ENCODE measurements around the gene IKBKE.

The IKBKE gene

DNA sequence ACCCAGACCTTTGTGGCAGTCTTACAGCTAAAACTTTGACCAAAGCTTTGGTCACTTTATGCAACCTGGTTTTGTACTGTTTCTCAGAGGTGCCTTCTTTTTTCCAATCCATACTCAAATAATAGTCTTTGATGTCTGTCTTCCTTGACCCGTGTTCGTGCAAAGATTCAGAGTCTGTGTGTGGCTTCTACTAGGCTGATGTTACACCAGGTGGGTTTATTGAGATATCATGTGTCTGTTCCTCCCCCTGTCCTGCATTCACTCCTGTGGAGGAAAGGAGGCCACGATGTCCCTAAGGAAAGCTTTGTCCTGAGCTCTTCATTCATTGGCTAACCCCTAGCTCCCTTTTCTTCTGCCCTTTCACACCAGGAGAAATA, 15.0 kb upstream of the IKBKE start:
- no peak for DNase-seq

DNA sequence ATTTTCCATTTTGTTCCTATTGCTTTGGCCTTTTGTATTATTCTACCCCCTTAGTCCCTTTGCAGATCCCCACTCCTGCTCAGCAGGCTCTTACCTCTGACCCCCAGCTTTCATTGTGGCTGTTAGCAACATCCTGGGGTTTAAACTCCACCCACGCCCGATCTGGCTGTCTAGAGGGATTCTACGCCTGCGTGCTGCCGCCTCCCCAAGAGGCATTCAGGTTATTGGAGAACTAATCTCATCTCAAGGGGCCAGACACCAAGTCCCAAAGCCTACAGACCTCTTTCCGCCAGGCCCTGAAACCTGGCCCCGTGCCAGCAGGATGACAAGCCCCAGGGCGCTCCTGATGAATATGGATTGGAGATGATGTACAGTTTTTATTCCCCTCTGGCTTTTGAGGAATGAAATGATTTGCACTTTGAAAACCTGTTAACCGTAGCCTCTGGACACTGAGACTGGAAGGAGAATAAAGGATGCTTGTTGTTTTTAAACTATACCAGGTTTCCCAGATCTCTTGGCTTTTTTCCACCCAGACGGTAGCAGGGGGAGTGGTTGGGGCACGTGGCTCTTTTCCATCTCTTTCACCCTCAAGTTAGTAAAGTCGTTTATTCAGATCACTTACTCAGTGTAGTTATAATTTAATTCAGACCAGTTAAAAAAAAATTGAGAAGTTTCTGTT, 14.5 kb upstream of the IKBKE start:
- DNase-seq = peak; percentile 23

GRCh38 chr1:206456577-206457370, 13.5 kb upstream of the IKBKE start:
- DNase-seq = peak; percentile 25

DNA sequence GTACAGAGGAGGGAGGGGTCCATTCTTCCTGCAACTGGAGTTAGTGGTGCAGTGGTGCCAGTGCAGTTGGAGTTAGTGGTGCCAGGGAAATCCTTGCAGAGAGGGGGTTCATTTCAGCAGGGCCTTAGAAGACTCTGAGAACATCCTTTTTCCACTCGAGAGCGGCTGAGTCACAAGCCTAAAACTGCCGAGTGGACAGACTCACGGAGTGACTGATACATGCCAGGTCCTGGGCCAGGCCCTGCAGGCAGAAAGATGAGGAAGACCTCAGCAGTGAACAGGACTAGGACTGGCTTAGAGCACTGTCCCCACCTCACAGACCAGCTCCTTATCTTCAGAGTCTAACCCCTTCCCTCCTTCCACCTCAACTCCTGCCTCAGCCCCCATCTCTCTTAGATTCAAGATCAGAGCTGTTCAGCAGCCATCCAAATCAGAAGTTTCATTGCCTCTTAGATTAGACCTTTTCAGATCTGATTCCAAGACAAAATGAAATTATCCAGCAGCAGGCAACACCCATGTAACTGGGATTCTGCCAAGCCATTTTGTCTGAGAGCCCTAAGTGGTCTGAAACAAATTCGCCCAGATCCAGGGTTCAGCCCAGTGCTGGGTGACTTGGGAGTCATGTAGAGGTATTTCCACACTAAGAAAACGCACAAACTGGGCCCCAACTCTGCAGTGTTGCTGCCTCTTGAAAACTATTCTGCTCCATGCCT, 12.7 kb upstream of the IKBKE start:
- no peak for DNase-seq

DNA sequence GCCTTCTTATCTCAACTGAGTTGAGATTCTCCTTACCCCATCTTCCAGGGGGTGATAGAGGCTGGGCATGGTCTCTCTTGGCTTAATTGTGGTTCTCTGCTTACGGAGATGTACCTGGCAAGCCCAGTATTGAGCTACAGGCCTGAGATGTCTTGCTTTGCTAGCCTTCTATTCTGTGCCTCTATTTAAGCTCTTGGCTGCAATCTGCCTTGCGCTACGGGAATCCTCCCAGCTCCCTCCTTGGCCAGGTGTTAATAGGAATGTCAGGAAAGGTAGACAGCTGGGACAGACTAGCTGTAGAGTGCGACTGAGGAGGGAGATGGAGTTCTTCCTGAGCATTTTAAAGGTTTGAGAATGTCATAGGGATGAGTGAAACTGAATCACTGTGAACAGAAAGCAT, 10.6 kb upstream of the IKBKE start:
- DNase-seq = no peak

- DNase-seq = no peak
These were observed 9.3 kb upstream of the IKBKE start for GRCh38 chr1:206460836-206461426.

DNA sequence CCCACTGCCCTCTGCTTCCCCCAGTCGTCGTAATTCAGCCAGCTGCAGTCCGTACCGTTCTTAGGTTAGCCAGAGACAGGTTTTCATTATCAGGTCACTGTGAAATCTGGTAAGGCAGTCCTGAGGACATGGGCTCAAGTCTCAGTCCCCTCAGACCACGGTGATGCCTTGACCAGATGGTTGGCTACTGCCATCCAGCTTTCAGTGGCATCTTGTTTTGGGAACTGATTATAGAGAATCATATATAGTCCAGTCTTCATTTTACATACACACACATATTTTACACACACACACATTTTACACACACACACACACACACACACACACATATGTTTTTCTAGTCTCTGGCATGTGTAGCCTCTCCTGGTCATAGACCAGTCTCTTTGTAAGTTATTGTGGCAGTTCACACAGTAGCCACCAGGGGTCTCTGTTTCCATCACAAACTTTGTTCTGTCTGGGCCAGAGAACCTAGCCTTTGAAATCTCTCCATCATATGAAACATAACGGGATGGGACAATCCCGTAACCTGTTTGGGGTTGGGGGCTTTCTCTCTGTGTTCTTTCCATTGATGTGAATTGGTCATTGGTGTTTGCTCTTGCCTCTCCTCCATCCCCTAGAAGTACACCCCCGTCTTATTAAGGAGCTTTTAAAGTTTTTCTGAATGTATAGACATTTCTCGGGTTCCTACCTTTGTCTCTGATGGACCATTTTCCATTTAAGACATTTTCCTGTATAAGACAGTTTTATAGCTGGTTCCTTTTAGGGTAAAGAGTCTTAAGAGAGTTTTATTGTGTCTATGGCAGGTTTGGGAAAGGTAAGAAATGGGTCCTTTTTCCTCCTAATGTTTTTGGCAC, 8.4 kb upstream of the IKBKE start:
- DNase-seq = peak; percentile 71

- no peak for DNase-seq
These were observed 7.1 kb upstream of the IKBKE start for GRCh38 chr1:206463137-206463536.

- no peak for DNase-seq
These were observed 6.4 kb upstream of the IKBKE start for GRCh38 chr1:206463911-206464310.

- DNase-seq = peak; percentile 74
These were observed 5.8 kb upstream of the IKBKE start for GRCh38 chr1:206464456-206464964.

DNA sequence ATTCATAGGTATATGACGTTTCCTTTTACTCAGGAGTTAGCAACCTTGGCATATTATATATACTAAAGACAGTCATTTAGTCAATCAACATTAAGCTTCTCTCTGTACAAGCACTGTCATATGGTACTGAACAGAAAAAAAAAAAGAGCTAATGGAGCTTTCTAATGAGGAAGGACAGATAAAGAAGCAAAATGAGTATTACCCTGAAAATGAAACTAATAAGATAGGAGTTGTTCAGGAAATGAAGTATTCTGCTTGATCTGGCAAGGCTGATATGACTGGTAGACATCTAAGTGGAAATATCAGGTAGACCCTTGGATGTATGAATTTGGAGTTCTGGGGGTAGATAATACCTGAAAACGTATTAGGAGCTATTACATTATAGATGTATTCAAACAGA, 4.3 kb upstream of the IKBKE start:
- no peak for DNase-seq

GRCh38 chr1:206466840-206467649, 3.2 kb upstream of the IKBKE start:
- no peak for DNase-seq

- DNase-seq = peak; percentile 42
These were observed 2.4 kb upstream of the IKBKE start for GRCh38 chr1:206467915-206468314.

DNA sequence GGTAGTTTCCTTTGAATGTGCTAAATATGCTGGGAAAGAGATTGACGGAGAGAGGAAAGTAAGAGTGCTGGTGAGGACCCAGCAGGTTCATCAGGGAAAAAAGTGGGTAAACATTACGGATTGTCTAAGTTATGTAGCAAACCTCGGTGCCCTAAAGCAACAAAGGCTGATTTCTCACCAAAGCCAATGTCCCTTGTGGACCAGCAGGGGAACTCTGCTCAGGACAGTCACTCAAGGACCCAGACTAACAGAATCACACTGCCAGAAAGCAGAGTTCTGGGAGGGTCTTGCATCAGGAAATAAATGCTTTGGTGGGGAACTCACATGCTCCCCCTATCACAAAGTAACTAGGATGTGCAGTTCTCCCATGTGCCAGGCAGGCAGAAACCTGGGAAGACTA, 1.7 kb upstream of the IKBKE start:
- no peak for DNase-seq

DNA sequence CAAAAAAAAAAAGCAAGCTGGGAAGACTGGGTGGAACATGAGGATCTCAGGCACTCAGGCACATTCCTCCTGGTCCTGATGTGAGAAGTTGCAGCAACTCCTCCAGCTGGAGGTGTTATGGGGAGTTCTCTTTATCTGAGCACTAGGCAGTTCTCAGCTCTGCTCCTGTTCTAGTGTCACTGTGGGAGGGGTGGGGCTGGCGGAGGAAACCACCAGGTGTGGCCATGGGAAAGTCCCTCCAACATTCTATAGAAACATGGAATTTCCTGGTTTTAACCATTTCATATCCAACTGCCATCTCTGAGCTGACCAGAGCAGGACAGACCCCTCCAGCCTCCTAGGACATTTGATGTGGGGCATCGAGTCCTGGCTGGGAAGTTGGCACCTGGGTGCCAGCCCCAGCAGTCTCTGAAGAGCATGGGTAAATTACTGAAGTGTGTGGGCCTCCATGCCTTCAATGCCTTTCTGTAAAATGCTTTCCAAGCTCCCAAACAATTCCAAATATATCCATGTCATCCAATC, 804 bp upstream of the IKBKE start:
- no peak for DNase-seq

DNA sequence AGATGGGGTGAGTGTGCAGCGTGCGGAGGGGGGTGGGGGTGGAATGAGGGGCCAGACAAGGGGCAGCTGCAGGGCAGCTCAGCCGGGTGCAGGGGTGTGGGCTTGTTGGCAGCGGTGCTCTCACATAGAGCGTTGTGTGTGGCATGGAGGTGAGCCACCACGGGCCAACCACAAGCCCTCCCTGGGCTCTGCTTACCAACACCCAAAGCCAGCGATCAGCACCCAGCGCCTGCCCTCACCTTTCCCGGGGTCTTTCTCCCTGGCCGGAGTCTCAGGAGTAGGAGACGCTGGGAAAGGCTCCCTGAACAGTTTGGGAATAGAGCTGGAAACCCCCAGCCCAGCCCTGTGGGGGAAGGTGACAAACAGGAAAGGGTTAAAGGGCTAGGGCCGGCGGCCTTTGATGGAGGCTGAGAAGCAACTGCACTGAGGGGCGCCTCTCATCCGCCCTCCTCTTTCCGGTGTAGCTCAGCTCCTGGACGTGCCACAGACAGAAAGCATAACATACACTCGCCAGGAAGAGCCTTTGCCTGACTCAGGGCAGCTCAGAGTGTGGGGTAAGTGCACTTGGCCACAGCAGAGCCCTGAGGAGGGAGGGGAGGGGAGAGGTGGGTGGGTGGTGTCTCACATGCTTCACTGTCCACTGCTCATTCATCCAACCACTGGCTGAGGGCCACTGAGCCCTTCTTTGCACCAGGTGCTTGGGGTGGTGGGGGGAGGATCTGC, 577 bp downstream of the IKBKE start:
- peak; percentile 69 for DNase-seq

- no peak for DNase-seq
These were observed 1.1 kb downstream of the IKBKE start for GRCh38 chr1:206471415-206471801.

GRCh38 chr1:206472024-206472423, 1.7 kb downstream of the IKBKE start:
- DNase-seq = no peak

- peak; percentile 72 for DNase-seq
These were observed 2.2 kb downstream of the IKBKE start for GRCh38 chr1:206472454-206472853.

DNA sequence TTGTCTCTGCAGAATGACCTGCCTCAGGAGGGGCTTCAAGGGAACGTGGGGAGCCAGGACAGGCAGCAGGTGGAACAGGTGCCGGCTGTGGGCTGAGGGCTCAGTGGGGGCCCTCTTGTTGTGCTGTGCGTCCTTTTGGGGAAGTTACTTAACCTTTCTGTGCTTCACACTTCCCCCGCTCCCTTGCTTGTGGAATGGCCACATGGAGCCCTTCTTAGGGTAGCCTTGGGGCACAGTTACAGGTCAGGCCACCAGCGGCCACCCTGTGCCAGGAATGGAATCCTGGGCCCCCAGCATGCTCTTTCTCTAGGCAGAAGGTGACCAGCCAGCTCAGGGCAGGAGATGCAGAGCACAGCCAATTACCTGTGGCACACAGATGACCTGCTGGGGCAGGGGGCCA, 2.6 kb downstream of the IKBKE start:
- no peak for DNase-seq
